OCI-LY1 (cell line): ENCODE results near the gene CFAP73.
A peak's percentile ranks its signal among the peaks of the same experiment; 100 is the strongest.

Experiments used
- H2AFZ ChIP-seq: fragments of 200-600 bp; sonication (generic), shearing (Covaris generic); 2 replicates; pipeline ENCODE4 v1.6.0; 2014; ENCODE audit warnings: antibody characterized with exemption, mild to moderate bottlenecking, low read length
- H3F3A ChIP-seq: fragments of 200-600 bp; sonication (generic), shearing (Covaris generic); 2 replicates; pipeline ENCODE4 v1.6.0; 2014; ENCODE audit warnings: mild to moderate bottlenecking, antibody characterized with exemption, low read length, moderate library complexity; ENCODE audit not compliant: insufficient read depth
- H3K27ac ChIP-seq: fragments of 200-600 bp; sonication (generic); 2 replicates; pipeline ENCODE4 v1.5.1; 2014; ENCODE audit warnings: low read length, mixed run types, mild to moderate bottlenecking, low read depth; ENCODE audit not compliant: poor library complexity, severe bottlenecking
- H3K27me3 ChIP-seq: fragments of 200-600 bp; sonication (generic); 2 replicates; pipeline ENCODE4 v1.6.0; 2014; ENCODE audit warnings: antibody characterized with exemption, mild to moderate bottlenecking, low read length, moderate library complexity; ENCODE audit not compliant: insufficient read depth
- H3K36me3 ChIP-seq: fragments of 200-600 bp; sonication (generic); 2 replicates; pipeline ENCODE4 v1.6.1; 2014; ENCODE audit warnings: mild to moderate bottlenecking, antibody characterized with exemption, low read length, moderate library complexity, mixed read lengths; ENCODE audit not compliant: insufficient read depth
- H3K4me1 ChIP-seq: fragments of 200-600 bp; sonication (generic); 2 replicates; pipeline ENCODE4 v1.5.1; 2014; ENCODE audit warnings: mild to moderate bottlenecking, low read length, moderate library complexity; ENCODE audit not compliant: insufficient read depth, severe bottlenecking
- H3K4me2 ChIP-seq: fragments of 200-600 bp; sonication (generic), shearing (Covaris generic); 2 replicates; pipeline ENCODE4 v1.6.1; 2014; ENCODE audit warnings: low read length
- H3K4me3 ChIP-seq: fragments of 200-600 bp; sonication (generic); 2 replicates; pipeline ENCODE4 v1.5.1; 2014; ENCODE audit warnings: low read length, low read depth, mild to moderate bottlenecking, mixed read lengths; ENCODE audit not compliant: poor library complexity, severe bottlenecking
- H3K79me2 ChIP-seq: fragments of 200-600 bp; shearing (Covaris generic); 2 replicates; pipeline ENCODE4 v1.6.1; 2016; ENCODE audit warnings: mixed run types, low read length, mixed read lengths; ENCODE audit not compliant: insufficient read depth
- H3K9ac ChIP-seq: fragments of 200-600 bp; sonication (generic), shearing (Covaris generic); 2 replicates; pipeline ENCODE4 v1.6.1; 2014; ENCODE audit warnings: mild to moderate bottlenecking, low read length, mixed read lengths
- H3K9me2 ChIP-seq: fragments of 200-600 bp; sonication (generic), shearing (Covaris generic); 2 replicates; pipeline ENCODE4 v1.6.1; 2014; ENCODE audit warnings: low read depth, mild to moderate bottlenecking, low read length, mixed read lengths
- H3K9me3 ChIP-seq: fragments of 200-600 bp; shearing (Covaris generic); 2 replicates; pipeline ENCODE4 v1.6.1; 2014; ENCODE audit warnings: low read length, mixed read lengths
- H4K20me1 ChIP-seq: fragments of 200-600 bp; sonication (generic), shearing (Covaris generic); 2 replicates; pipeline ENCODE4 v1.6.0; 2016; ENCODE audit warnings: mild to moderate bottlenecking, low read length; ENCODE audit not compliant: insufficient read depth
- CTCF ChIP-seq: fragments of 200-600 bp; sonication (generic), shearing (Covaris generic); IDR thresholded peaks from 2 replicates; pipeline ENCODE4 v1.5.1; 2017; ENCODE audit warnings: mild to moderate bottlenecking, antibody characterized with exemption, low read length, moderate library complexity, mixed read lengths
- EZH2 ChIP-seq: fragments of 200-600 bp; sonication (generic), shearing (Covaris generic); IDR thresholded peaks from 2 replicates; pipeline ENCODE4 v1.8.0; 2017; ENCODE audit warnings: borderline replicate concordance, mixed run types, mild to moderate bottlenecking, antibody characterized with exemption, low read length, moderate library complexity, mixed read lengths

The CFAP73 gene

GRCh38 chr12:113171543-113171942, 22.0 kb downstream of the CFAP73 start:
- Histone ChIP-seq H3K27me3 (no peaks in the 10 kb centered on the region), H3K4me3 (peak overlapping the region; percentile 29), H3K27ac (peak overlapping the region; percentile 98), H3K9me3 (no peaks in the 10 kb centered on the region), H2AFZ (no peak overlapping the region), H3K4me1 (peaks cover 81% of the 10 kb centered on the region), H4K20me1 (no peaks in the 10 kb centered on the region), H3K79me2 (no peaks in the 10 kb centered on the region), H3K9ac (peak overlapping the region; percentile 80), H3F3A (no peaks in the 10 kb centered on the region), H3K36me3 (peaks cover 90% of the 10 kb centered on the region), H3K4me2 (peak overlapping the region; percentile 41), H3K9me2 (no peaks in the 10 kb centered on the region)
- TF ChIP-seq CTCF: no peak
- TF ChIP-seq EZH2: no peak

DNA sequence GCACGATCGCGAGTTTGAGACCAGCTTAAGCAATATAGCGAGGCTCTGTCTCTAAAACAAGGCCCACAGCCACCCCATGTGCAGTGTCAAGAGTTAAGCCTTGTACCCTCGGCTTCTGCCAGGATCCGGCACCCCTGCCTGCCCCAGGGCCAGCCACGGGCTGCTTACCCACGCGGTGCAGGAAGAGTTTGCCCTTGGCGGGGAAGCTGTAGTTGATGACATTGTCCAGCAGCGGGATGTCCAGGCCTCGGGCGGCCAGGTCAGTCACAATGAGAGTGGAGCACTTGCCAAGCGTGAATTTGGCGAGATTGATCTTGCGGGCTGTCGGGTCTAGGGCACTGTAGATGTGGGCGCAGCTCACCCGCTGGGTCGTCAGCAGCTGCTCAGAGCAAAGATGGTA, 22.7 kb downstream of the CFAP73 start:
- Histone ChIP-seq H3K4me3 (peak overlapping the region; percentile 29), H3K9ac (peak overlapping the region; percentile 80), H3K79me2 (no peaks in the 10 kb centered on the region), H3K4me2 (peak overlapping the region; percentile 41), H3K9me2 (no peaks in the 10 kb centered on the region), H3K27ac (peak overlapping the region; percentile 98), H4K20me1 (no peaks in the 10 kb centered on the region), H2AFZ (no peak overlapping the region), H3K27me3 (no peaks in the 10 kb centered on the region), H3K9me3 (peaks cover 5% of the 10 kb centered on the region; the same call in 1 of the 2 replicates), H3K4me1 (peaks cover 74% of the 10 kb centered on the region), H3K36me3 (peaks cover 90% of the 10 kb centered on the region), H3F3A (no peaks in the 10 kb centered on the region)
- TF ChIP-seq EZH2 (no peak), CTCF (no peak)

DNA sequence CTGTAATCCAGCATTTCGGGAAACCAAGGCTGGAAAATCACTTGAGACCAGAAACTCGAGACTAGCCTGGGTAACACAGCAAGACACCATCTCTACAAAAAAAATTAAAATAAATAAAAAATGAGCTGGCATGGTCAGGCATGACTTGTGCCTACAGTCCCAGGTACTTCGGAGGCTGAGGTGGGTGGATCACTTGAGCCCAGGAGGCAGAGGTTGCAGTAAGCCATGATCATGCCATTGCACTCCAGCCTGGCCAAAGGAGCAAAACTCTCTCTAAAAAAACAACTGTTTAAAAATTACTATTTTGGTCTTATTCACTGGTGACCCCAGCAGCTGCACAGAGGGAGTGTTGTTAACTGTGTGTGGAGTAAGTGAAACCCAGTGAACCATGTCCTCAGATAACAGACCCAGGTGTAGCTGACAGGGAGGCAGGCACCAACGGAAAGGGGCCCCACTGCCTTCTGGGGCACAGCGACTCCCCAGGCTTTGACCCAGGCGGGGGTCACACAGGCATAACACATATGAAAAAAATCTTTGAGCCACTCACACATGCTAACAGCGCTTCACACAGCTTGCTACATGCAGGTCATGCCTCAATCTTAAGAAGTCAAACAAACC, 23.7 kb downstream of the CFAP73 start:
- TF ChIP-seq CTCF (no peak), EZH2 (no peak)
- H4K20me1 ChIP-seq: no peaks in the 10 kb centered on the region
- H3K27me3 ChIP-seq: no peaks in the 10 kb centered on the region
- H3K36me3 ChIP-seq: peaks cover 90% of the 10 kb centered on the region
- H3K79me2 ChIP-seq: no peaks in the 10 kb centered on the region
- peak overlapping the region; percentile 17 for H3K4me3 ChIP-seq
- H2AFZ ChIP-seq: no peak overlapping the region
- H3K9ac ChIP-seq: peak overlapping the region; percentile 82
- peaks cover 66% of the 10 kb centered on the region for H3K4me1 ChIP-seq
- no peaks in the 10 kb centered on the region for H3F3A ChIP-seq
- H3K27ac ChIP-seq: peak overlapping the region; percentile 98
- H3K9me2 ChIP-seq: no peaks in the 10 kb centered on the region
- peak overlapping the region; percentile 41 for H3K4me2 ChIP-seq
- H3K9me3 ChIP-seq: peaks cover 10% of the 10 kb centered on the region
